ENCODE measurements around the gene GRAP2. TPM values are rescaled to one million over a fixed set of nuclear protein-coding genes. Genes with fewer than 3 reads are reported as not detected.

Gene GRAP2
- total RNA-seq, 1 experiment from 2014 or later = not detected

DNA sequence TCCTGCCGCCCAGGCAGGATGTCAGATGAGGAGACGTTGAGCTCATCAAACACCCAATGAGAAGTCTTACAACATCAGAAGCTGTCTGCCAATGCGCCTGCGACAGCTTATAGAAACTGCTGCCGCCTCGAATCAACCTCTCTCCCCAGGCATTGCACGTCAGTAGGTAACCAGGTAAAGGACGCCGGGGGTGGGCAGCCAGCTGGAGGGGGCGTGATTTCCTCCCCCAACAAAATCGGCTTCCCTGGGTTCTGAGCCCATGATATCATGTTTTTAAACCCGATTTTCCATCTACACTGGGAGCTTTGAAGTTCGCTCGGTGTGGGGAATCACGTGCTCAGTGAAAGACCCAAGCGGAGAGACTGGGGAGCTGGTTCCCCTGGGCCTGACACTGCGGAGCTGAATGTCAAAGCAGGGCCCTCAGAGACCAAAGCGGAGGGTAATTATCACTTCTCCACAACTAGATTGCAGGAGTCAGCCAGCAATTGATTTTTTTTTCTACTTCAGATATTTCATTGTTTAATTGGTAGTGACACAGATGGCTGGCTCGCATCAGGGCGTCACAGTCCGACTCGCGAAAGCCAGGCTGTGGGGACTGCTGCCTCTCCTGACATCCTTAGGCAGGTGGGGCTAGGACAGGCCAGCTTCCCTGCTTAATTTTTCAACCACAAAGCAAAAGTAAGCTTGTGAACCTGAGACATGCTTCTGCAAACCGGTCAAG, 109.2 kb downstream of the GRAP2 start:
- DNase-seq (ENCODE audit: low spot score) = no peak

- no peak for DNase-seq (ENCODE audit: low spot score)
Observed at GRCh38 chr22:40010746-40011145, 109.9 kb downstream of the GRAP2 start.

- no peak for DNase-seq (ENCODE audit: low spot score)
Observed at GRCh38 chr22:40014667-40015248, 113.9 kb downstream of the GRAP2 start.

- DNase-seq (ENCODE audit: low spot score) = no peak
Observed at GRCh38 chr22:40015358-40015976, 114.6 kb downstream of the GRAP2 start.

- DNase-seq (ENCODE audit: low spot score) = no peak
Observed at GRCh38 chr22:40018051-40018450, 117.2 kb downstream of the GRAP2 start.

DNA sequence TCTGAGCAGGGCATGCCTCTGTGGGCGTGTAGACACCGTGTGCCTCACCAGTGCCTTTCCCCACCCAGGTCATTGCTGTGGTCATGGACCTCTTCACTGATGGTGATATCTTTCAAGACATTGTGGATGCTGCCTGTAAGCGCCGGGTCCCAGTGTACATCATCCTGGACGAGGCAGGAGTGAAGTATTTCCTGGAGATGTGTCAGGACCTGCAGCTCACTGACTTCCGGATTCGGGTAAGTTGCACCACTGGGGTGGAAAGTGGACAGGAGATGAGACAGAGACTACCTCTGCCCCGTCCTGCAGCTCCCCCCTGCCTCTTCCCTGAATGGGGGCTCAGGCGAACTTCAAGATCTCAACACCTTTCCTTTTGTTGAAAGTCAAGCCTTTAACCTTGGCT, 118.2 kb downstream of the GRAP2 start:
- no peak for DNase-seq (ENCODE audit: low spot score)

- DNase-seq (ENCODE audit: low spot score) = no peak
Observed at GRCh38 chr22:40020956-40021355, 120.1 kb downstream of the GRAP2 start.

DNA sequence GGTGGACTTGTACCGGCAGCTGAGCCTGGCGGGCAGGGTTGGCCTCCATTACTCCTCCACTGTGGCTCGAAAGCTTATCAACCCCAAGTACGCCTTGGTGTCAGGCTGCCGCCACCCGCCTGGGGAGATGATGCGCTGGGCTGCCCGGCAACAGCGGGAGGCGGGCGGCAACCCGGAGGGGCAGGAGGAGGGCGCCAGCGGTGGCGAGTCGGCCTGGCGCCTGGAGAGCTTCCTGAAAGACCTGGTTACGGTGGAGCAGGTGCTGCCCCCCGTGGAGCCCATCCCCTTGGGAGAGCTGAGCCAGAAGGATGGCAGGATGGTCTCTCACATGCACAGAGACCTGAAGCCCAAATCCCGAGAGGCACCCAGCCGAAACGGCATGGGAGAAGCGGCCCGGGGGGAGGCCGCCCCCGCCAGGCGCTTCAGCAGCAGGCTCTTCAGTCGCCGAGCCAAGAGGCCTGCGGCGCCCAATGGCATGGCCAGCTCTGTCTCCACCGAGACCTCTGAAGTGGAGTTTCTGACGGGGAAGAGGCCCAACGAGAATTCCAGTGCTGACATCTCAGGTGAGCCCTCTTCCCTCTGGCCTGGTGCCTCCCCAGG, 120.6 kb downstream of the GRAP2 start:
- no peak for DNase-seq (ENCODE audit: low spot score)

GRCh38 chr22:40022536-40023240, 121.8 kb downstream of the GRAP2 start:
- DNase-seq (ENCODE audit: low spot score) = no peak

Other genes starting within 250 kb of the GRAP2 start
- not detected in 2 replicates for gene ENTHD1, start 7.3 kb upstream of the GRAP2 start, total RNA-seq (2014; rRNA removed; shearing (Covaris generic))
- not detected in 2 replicates for gene TMA7B, start 59.3 kb downstream of the GRAP2 start, total RNA-seq (2014; rRNA removed; shearing (Covaris generic))
- not detected in 2 replicates for gene FAM83F, start 93.9 kb downstream of the GRAP2 start, total RNA-seq (2014; rRNA removed; shearing (Covaris generic))

Data from H4 (cell line).